GM23248 (cell line): ENCODE measurements around the gene TMEM178B. TPM values are rescaled to one million over a fixed set of nuclear protein-coding genes. Genes with fewer than 3 reads are reported as not detected.

ENCODE experiments used
- DNase-seq: peaks from one replicate; pipeline ENCODE4 v3.0.0-alpha.2; 2015
- H2AFZ ChIP-seq: fragments of 200-600 bp; sonication (generic); 2 replicates; pipeline ENCODE4 v1.6.1; 2016; ENCODE audit warnings: antibody characterized with exemption
- H3F3A ChIP-seq: fragments of 200-600 bp; sonication (generic); 2 replicates; pipeline ENCODE4 v1.6.1; 2016; ENCODE audit warnings: mild to moderate bottlenecking, antibody characterized with exemption, mixed run types; ENCODE audit not compliant: insufficient read depth
- H3K27ac ChIP-seq: fragments of 200-600 bp; sonication (generic); 2 replicates; pipeline ENCODE4 v1.5.1; 2016; ENCODE audit warnings: mild to moderate bottlenecking
- H3K27me3 ChIP-seq: fragments of 200-600 bp; sonication (generic); replicated peaks from 2 replicates; pipeline ENCODE4 v1.6.1; 2016; ENCODE audit warnings: mild to moderate bottlenecking; ENCODE audit not compliant: insufficient read depth
- H3K36me3 ChIP-seq: fragments of 200-600 bp; sonication (generic); 2 replicates; pipeline ENCODE4 v1.6.1; 2016; ENCODE audit warnings: low read depth, mild to moderate bottlenecking
- H3K4me1 ChIP-seq: fragments of 200-600 bp; sonication (generic); 2 replicates; pipeline ENCODE4 v1.6.1; 2016; ENCODE audit warnings: mild to moderate bottlenecking; ENCODE audit not compliant: insufficient read depth
- H3K4me2 ChIP-seq: fragments of 200-600 bp; sonication (generic); one replicate; pipeline ENCODE4 v1.6.1; 2016; ENCODE audit warnings: mild to moderate bottlenecking; ENCODE audit not compliant: unreplicated experiment
- H3K4me3 ChIP-seq: fragments of 200-600 bp; sonication (generic); 2 replicates; pipeline ENCODE4 v1.5.1; 2016; ENCODE audit warnings: mild to moderate bottlenecking
- H3K79me2 ChIP-seq: fragments of 200-600 bp; sonication (generic); 2 replicates; pipeline ENCODE4 v1.6.1; 2016; ENCODE audit warnings: mild to moderate bottlenecking; ENCODE audit not compliant: insufficient read depth
- H3K9ac ChIP-seq: fragments of 200-600 bp; sonication (generic); 2 replicates; pipeline ENCODE4 v1.6.1; 2016; ENCODE audit warnings: mild to moderate bottlenecking
- H3K9me2 ChIP-seq: fragments of 200-600 bp; sonication (generic); 2 replicates; pipeline ENCODE4 v1.6.1; 2016; ENCODE audit warnings: mixed run types, mild to moderate bottlenecking, moderate library complexity; ENCODE audit not compliant: insufficient read depth
- H3K9me3 ChIP-seq: fragments of 200-600 bp; sonication (generic); one replicate; pipeline ENCODE4 v1.6.1; 2017; ENCODE audit warnings: low read depth
- H4K20me1 ChIP-seq: fragments of 200-600 bp; sonication (generic); 2 replicates; pipeline ENCODE4 v1.6.0; 2016; ENCODE audit not compliant: insufficient read depth
- EZH2 ChIP-seq: fragments of 200-600 bp; sonication (generic); IDR thresholded peaks from 2 replicates; pipeline ENCODE4 v1.6.1; 2018; ENCODE audit warnings: antibody characterized with exemption, mild to moderate bottlenecking; ENCODE audit not compliant: insufficient read depth, poor library complexity, severe bottlenecking
- EZH2phosphoT487 ChIP-seq: fragments of 200-600 bp; sonication (generic); IDR thresholded peaks from 2 replicates; pipeline ENCODE4 v1.6.1; 2018; ENCODE audit warnings: antibody characterized with exemption, moderate library complexity, mild to moderate bottlenecking, low read depth; ENCODE audit not compliant: insufficient read depth
- WGBS, 2 experiments: methylation state at CpG; one replicate each; pipeline ENCODE4 v1.1.6; 2015 to 2017; ENCODE audit warnings: low lambda C conversion rate in 2 of 2, low coverage in 1 of 2; ENCODE audit errors: missing lambda C conversion rate in 2 of 2; 5-methylcytosine and 5-hydroxymethylcytosine counted together
- in situ Hi-C: fragments of 300-500 bp; cut with MboI; formaldehyde crosslinking; loops from 2 replicates; pipeline ENCODE4 v1.15.0; 2020
- polyA plus RNA-seq: library from polyadenylated mRNA; unstranded; fragments of >200 nt; fragmentation: Nextera tagmentation; extraction: Ambion mirVana; gene quantifications from 2 replicates; pipeline ENCODE4 v1.2.1, GENCODE V29; 2016
- total RNA-seq: library from RNA; depleted of rRNA; stranded (reverse); fragments of >200 nt; shearing (Covaris generic); gene quantifications from 2 replicates; pipeline ENCODE4 v1.2.3, GENCODE V29; 2014

Gene TMEM178B
- total and polyA plus RNA-seq, 2 experiments from 2014 or later: 0.05 to 0.22 TPM

DNA sequence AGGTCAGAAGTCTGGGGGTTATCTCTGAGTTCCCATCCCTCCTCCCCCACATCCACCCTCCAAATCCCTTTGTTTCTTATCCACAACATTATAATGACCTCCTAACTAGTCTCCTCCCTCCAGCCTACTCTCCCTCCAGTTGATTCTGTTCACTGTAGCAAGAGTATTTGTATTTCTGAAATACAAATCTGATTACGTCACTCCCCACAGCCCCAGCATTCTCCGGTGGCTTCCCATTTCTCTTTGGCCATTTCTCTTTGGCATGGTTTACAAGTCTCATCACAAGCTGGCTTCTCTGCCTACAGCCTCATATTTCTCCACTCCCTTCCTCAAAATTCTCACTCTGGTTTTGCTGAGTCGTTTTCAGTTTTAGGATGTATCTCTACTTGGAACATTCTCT lies 34.5 kb upstream of the TMEM178B start:
- no peak overlapping the region; the same call in 1 of the 2 replicates for H2AFZ ChIP-seq
- WGBS, 2 experiments: 32 to 33% methylated on average over 3 of the region's 3 CpGs
- H3K79me2 ChIP-seq: no peaks in the 10 kb centered on the region
- in situ Hi-C loops: no loop called here
- no peaks in the 10 kb centered on the region for H3F3A ChIP-seq
- no peak overlapping the region for H3K4me3 ChIP-seq
- TF ChIP-seq EZH2 (no peak), EZH2phosphoT487 (no peak)
- no peaks in the 10 kb centered on the region for H3K36me3 ChIP-seq
- H3K4me2 ChIP-seq: no peak overlapping the region
- no peaks in the 10 kb centered on the region for H3K4me1 ChIP-seq
- H3K27me3 ChIP-seq: no peaks in the 10 kb centered on the region
- peak; percentile 24 for DNase-seq
- H4K20me1 ChIP-seq: no peaks in the 10 kb centered on the region
- no peaks in the 10 kb centered on the region for H3K9me3 ChIP-seq
- no peak overlapping the region for H3K9ac ChIP-seq
- no peak overlapping the region for H3K27ac ChIP-seq
- H3K9me2 ChIP-seq: no peaks in the 10 kb centered on the region

- in situ Hi-C loops: no loop called here
- Histone ChIP-seq H3K36me3 (no peaks in the 10 kb centered on the region), H3K4me1 (no peaks in the 10 kb centered on the region), H3K9me2 (no peaks in the 10 kb centered on the region), H3K27me3 (no peaks in the 10 kb centered on the region), H3K9ac (no peak overlapping the region), H3F3A (no peaks in the 10 kb centered on the region), H3K9me3 (no peaks in the 10 kb centered on the region), H3K79me2 (no peaks in the 10 kb centered on the region), H3K27ac (no peak overlapping the region), H3K4me3 (no peak overlapping the region), H2AFZ (no peak overlapping the region), H4K20me1 (no peaks in the 10 kb centered on the region), H3K4me2 (no peak overlapping the region)
- 34 to 41% methylated on average over 14 of the region's 14 CpGs for WGBS, 2 experiments
- DNase-seq: peak; percentile 7
- TF ChIP-seq EZH2phosphoT487 (no peak), EZH2 (no peak)
These were observed 31.4 kb upstream of the TMEM178B start for GRCh38 chr7:141042222-141043193.

DNA sequence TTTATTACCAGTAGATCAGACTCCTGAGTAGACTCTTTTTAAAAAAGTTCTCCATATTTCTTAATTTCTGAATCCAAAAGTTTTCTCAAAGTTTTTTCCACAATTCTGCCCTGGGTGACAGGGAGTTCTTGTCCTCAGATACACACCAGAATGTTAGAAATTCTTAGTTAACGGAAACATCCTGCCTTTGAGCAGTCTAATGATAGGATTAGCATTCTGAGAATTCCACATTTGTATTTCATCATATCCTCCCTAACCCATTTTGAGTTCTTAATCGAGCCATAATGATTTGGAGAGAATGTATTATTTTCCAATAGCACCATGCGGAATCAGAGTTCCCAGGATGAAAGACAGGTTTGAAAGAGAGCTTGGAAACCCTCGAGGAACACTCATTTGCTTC lies 30.2 kb upstream of the TMEM178B start:
- Histone ChIP-seq H3K4me3 (no peak overlapping the region), H3K4me2 (no peak overlapping the region), H3K9me2 (no peaks in the 10 kb centered on the region), H3K9ac (no peak overlapping the region), H3K27me3 (no peaks in the 10 kb centered on the region), H3K4me1 (no peaks in the 10 kb centered on the region), H3K36me3 (no peaks in the 10 kb centered on the region), H3F3A (no peaks in the 10 kb centered on the region), H3K79me2 (no peaks in the 10 kb centered on the region), H3K27ac (no peak overlapping the region), H2AFZ (no peak overlapping the region), H3K9me3 (no peaks in the 10 kb centered on the region), H4K20me1 (no peaks in the 10 kb centered on the region)
- 6 to 12% methylated on average over 4 of the region's 4 CpGs for WGBS, 2 experiments
- no peak for TF ChIP-seq EZH2
- TF ChIP-seq EZH2phosphoT487: no peak
- in situ Hi-C loops: no loop called here
- DNase-seq: peak; percentile 3

- Histone ChIP-seq H3K4me3 (no peak overlapping the region), H3K9ac (no peak overlapping the region), H3K79me2 (no peaks in the 10 kb centered on the region), H3K36me3 (no peaks in the 10 kb centered on the region), H3K4me2 (no peak overlapping the region), H2AFZ (no peak overlapping the region), H3F3A (no peaks in the 10 kb centered on the region), H3K4me1 (no peaks in the 10 kb centered on the region), H3K9me3 (no peaks in the 10 kb centered on the region), H3K9me2 (no peaks in the 10 kb centered on the region), H3K27ac (no peak overlapping the region), H4K20me1 (no peaks in the 10 kb centered on the region), H3K27me3 (no peaks in the 10 kb centered on the region)
- peak; percentile 23 for DNase-seq
- in situ Hi-C loops: no loop called here
- 4 to 9% methylated on average over 7 of the region's 7 CpGs for WGBS, 2 experiments
- no peak for TF ChIP-seq EZH2
- TF ChIP-seq EZH2phosphoT487: no peak
These were observed 28.6 kb upstream of the TMEM178B start for GRCh38 chr7:141045126-141045841.
